Endometrial microvascular endothelial cells (primary cell): Measurements from ENCODE around the gene VAMP7. TPM values are rescaled to one million over a fixed set of nuclear protein-coding genes. Genes with fewer than 3 reads are reported as not detected.
"Not testable (repeated sequence)": the region's sequence is repeated elsewhere in the genome, so short reads cannot be mapped to it uniquely, and the experiment has no call there.

Experiments
- in situ Hi-C: cut with HindIII; loops from 2 replicates; pipeline ENCODE4 v1.10.0; 2017; ENCODE audit warnings: low sequenced_read_pairs, low pct_unique_long_range_greater_than_20kb; ENCODE audit errors: inconsistent ontology term
- total RNA-seq: library from RNA; depleted of rRNA; stranded (reverse); fragments of >200 nt; gene quantifications from one replicate; pipeline ENCODE4 v1.2.3, GENCODE V29; 2015; ENCODE audit errors: inconsistent ontology term

The VAMP7 gene
- total RNA-seq, result 53.0 TPM

- in situ Hi-C loops, result no loop called here
Observed at GRCh38 chrX:155881158-155881993, at the start of gene VAMP7. TSS of gene VAMP7 (plus strand) at chrX:155881345. CDS start at chrX:155889467, 8,122 bp downstream.

GRCh38 chrX:155841232-155841631 lies 39.9 kb upstream of the VAMP7 start:
- in situ Hi-C loops, result no loop called here

GRCh38 chrX:155851786-155852185 lies 29.4 kb upstream of the VAMP7 start:
- in situ Hi-C loops, result not testable (repeated sequence)

GRCh38 chrX:155857561-155857960 lies 23.6 kb upstream of the VAMP7 start:
- in situ Hi-C loops, result no loop called here

- in situ Hi-C loops, result no loop called here
Observed at GRCh38 chrX:155864655-155865054, 16.5 kb upstream of the VAMP7 start.

GRCh38 chrX:155865193-155865592 lies 16.0 kb upstream of the VAMP7 start:
- in situ Hi-C loops, result no loop called here

GRCh38 chrX:155867821-155868220 lies 13.3 kb upstream of the VAMP7 start:
- in situ Hi-C loops, result no loop called here

- in situ Hi-C loops, result no loop called here
Observed at GRCh38 chrX:155870958-155871357, 10.2 kb upstream of the VAMP7 start.

GRCh38 chrX:155871934-155872333 lies 9.2 kb upstream of the VAMP7 start:
- in situ Hi-C loops, result no loop called here

GRCh38 chrX:155873188-155873587 lies 8.0 kb upstream of the VAMP7 start:
- in situ Hi-C loops, result no loop called here

- in situ Hi-C loops, result no loop called here
Observed at GRCh38 chrX:155874571-155875244, 6.4 kb upstream of the VAMP7 start.

GRCh38 chrX:155876704-155877103 lies 4.4 kb upstream of the VAMP7 start:
- in situ Hi-C loops, result no loop called here

GRCh38 chrX:155877288-155877687 lies 3.9 kb upstream of the VAMP7 start:
- in situ Hi-C loops, result no loop called here

GRCh38 chrX:155880586-155881157 lies 473 bp upstream of the VAMP7 start:
- in situ Hi-C loops, result no loop called here

- in situ Hi-C loops, result no loop called here
Observed at GRCh38 chrX:155886409-155886808, 5.3 kb downstream of the VAMP7 start.

GRCh38 chrX:155888139-155888538 lies 7.0 kb downstream of the VAMP7 start:
- in situ Hi-C loops, result no loop called here

GRCh38 chrX:155889328-155889727 lies 8.2 kb downstream of the VAMP7 start:
- in situ Hi-C loops, result no loop called here

GRCh38 chrX:155891446-155892210 lies 10.5 kb downstream of the VAMP7 start:
- in situ Hi-C loops, result no loop called here

- in situ Hi-C loops, result no loop called here
Observed at GRCh38 chrX:155893521-155893920, 12.4 kb downstream of the VAMP7 start.
